ENCODE data around the gene VAPA. TPM values are rescaled to one million over a fixed set of nuclear protein-coding genes. Genes with fewer than 3 reads are reported as not detected.

VAPA gene
- polyA plus RNA-seq, 1 donor: 242 TPM

DNA sequence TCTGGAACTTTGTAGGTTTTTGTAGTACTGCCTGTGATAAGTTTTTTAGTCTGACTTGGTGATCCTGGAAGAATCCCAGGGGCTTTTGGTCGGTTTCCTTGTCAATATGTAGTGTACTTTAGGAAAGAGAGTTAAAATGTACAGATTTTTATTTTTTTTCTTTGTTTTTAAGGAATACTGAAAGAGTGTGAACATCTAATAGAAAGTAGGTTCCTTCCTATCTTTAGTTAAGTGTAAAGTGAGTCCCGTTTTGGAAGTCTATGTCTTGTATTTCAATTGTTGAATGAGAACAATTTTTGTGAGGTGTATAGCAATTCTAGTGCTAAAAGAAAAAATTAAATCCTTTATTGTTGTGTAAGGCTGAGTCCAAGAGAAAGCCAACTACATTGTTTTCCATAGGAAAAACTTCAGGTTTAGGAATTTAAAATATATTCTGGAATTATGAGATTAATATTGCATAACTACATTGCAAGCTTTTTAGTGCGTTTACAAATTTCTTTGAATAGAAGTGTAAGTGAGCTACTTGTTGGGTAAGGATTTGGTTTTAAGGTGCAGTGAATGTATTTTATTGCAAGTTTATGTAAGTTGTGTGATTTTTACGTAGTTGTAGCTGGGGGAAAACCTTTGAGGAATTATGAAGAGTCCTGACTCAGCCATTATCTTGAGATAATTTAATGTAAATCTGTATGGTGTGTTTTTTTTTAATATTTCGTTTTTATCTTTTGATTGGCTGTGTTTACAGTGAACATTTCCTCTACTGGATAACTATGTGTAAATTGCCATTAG is 1.7 kb downstream of the VAPA start:
- DNase-seq: no peak

DNA sequence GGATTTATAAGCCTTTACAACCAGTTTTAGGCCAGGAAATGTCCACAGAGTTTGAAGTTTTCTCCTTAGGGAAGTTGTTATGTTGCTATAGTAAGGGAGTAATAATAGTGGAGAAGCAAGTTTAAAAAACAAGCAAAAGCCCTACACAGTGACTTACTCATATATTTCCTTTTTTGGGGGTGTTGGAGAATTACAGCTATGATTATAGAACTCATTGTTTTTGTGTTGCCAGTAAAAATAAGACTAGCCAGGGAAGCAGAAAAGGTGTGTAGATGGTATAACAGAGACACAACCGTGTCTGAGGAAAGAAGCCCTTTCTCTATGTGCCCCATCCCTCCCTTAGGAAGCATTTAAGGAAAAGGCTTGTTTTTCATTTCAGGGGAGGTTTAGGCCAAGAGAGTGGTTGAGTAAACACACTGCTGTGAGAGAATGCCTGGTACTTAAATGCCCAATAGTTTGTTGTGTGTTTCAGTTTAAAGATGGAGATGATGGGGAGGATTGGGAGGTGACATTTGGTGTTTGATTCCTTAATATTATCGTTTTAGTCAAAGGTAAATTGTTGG is 2.3 kb downstream of the VAPA start:
- DNase-seq: no peak

DNA sequence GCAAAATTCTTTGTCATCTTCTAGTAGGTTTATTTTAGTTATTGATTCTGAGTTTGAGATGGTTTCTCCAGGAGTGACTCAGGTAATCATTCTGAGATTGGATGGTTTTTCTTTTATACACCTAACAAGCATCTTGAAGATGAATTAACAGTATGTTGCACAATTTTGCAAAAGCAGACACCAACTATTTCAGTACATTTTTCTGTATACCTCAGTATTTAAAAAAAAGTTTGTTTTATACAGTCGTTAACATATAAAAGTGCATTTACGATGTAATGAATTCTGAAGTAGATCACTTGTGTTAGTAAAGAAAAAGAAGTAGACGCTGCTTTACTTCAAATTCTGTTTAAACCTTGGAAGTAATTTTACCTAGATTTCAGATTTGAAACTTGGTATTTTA is 3.0 kb downstream of the VAPA start:
- DNase-seq: no peak

DNA sequence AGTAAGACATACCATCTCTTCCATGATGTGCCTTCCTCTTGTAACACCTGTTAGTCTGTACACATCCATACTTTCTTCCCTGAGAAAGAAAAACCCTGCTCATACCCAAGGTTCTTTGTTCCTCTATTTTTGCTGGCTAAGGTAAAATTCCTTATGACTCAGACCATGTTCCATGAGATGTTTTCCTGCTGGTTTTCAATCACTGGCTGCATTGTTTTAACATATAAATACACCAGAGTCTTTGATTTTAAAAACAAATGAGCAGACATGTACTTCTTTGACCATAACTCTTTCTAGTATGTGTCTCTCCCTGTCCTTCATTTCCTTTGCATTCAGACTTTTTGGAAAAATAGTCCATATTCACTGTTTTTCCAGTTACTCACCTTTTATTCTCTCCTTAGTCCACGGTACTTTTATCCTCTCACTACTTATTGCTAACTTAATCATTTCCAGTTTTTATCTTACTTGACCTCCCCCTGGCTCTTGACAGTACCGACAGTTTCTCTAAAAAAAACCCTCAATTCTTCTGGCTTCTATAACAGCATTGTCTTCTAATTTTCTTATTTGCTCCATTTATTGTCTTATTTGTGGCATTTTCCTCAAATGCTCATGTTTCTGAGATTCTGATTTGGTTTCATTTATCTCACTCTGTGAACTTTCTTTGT is 4.3 kb downstream of the VAPA start:
- no peak for DNase-seq

DNA sequence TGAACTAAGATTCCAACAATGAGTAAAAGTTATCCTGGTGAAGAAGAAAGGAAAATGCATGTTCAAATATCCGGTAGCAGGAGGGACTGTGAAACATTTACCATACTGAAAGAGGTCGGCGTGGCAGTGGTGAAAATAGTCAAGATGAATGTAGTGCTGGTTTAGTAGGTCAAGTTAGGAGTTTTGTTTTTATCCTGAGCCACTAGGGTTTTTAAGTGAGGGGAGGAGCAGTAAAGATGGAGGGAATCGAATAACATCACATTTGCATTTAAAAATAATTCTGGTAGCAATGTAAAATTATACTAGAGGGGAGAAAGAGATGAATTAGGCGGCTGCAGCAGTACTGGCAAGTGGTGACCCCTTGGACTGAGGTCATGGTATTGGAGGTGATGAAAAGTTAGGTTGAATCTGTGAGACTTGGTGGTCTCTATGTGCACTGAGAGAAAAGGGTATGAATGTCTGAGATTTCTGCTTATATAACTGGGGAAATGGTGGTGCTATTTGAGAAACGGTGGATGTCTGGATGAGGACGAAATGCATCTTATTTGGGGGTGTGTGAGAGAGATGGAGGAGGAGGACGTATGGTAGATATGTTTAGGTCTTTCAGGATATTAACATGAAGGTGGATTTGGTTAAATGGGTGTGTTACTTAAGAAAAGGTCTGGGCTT is 5.9 kb downstream of the VAPA start:
- no peak for DNase-seq

DNA sequence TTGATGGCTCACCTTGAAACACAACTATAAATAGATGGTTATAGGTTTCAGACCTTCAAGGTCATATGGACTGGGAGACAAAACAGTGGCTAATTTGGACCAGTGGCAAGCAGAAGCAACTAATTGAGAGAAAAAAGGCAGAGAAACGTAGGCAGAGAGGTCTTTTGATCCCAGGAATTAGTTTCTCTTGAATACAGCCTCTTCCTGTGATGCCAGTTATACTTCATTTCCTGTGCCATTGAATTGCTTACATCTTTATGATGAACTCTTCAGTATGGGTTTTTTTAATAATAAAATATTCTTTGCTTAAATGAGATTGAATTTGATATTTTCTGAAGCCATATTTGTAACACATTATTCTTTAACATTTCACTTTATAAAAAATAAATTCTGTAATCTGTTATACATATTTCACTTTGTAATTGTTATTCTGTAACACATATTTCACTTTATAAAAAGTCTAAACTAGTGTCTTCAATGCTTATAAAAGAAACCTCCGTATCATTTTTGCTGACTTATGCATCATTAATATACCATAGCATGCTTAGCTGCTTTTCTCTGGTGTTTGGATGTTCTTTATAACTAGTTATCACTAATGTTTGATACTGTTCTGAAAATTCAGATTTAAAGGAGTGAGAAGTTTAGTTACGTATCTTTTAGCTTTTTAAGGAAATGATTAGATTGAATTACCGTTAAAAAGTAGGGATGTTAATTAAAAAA is 8.9 kb downstream of the VAPA start:
- no peak for DNase-seq

DNA sequence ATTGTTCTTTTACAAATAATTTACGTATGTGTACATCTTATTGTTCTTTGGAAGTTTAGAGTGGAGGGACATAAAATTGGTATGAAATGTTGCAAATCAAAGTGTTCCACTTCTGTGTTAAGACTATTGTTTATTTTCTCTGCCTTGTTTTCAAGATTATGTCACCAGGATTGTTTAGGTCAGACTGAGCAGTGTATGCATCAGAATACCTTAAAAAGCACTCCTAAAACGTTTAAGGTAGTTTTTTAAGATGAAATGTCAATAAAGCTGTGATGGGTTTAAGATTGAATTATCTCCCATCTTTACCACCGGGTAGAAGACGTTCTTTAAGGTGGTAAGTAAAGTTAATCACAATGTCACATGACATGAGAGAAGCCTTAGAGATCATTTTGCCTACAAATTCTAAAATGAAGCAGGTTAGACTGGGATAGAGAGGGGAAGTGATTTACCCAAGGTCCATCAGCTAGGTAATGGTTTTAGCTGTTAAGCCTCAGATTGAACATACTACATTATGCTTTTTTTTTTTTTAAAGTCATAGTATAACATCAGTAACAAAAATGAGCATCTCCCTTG is 10.6 kb downstream of the VAPA start:
- no peak for DNase-seq

DNA sequence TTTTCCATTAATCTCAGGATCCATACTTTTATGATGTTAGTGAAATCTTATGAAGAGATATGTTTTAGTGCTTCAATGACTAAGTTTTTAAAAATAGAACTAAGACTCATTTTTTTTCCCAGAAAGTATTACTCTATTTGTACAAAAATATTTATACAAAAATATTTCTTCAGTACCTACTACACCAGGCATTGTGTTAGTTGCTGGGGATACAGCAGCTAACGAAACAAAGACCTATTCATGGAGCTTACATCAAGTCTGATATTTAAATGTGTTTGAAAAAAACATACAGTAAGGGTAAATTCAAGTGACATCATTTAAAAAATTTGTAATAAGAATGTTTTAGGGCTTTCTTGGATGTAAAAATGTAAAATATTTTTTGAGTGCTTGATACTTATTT is 11.6 kb downstream of the VAPA start:
- DNase-seq: no peak

DNA sequence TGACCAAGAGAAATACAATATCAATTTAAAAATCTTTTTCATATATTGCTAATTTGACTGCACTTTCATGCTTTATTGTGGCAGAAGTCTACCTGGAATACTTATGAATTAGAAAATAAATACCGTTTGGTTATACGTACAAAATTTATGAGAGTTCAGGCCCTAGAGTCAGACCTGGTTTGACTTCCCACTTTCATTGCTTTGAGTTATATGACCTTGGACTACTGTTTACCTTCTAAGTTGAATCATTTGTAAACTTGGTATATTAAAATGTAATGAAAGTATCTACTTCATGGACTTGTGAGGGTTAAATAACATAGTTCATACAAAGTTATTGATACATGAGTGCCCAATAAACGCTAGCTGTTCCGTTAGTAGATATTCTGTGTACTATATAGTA is 12.0 kb downstream of the VAPA start:
- DNase-seq: no peak

DNA sequence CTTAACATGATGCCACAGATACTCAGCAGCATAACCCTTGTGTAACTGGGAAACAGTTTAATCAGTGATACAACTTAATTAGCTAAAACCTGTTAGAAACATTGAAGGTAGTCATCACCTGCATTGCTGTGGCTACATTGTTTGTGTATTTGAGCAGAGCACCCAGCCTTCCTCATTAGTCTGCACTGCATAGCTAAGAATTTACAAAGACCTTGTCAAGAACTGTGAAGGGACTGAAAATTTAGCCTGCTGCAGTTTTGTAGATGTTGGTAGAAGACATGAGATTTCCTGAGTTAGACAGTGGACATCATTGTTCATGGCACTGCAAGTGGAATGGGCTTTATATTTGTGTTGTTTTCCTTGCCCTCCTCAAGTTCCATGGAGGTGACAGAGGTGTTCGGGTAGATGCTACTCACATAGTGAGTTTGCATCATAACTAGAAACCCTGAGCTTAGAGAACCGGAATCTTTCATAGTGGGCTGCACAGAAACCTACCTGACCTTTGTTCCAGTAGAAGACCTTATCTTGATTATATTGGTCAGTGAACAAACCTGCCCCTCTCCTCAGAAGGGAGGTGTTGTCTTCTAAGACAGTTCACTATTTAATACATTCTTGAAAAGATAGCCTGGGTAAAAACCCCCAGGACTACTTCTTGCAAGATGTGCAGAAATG is 12.5 kb downstream of the VAPA start:
- no peak for DNase-seq

DNA sequence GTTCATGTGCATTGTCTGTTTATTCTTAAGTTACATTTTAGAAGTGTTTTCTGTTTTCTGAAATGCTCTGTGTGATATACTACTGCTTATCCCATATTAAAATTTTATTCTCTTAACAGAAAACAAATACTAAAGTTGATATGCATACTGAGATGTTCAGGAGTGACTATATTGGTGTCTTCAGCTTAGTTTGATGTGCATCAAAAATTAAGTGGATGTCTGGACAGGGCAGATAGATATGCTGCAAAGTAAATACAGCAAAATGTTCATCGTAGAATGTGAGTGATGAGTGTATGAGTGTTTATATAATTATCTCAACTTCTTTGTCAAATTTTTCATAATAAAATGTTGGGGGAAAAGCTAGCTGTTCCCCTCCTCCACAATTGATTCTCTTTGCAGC is 13.2 kb downstream of the VAPA start:
- DNase-seq: no peak

DNA sequence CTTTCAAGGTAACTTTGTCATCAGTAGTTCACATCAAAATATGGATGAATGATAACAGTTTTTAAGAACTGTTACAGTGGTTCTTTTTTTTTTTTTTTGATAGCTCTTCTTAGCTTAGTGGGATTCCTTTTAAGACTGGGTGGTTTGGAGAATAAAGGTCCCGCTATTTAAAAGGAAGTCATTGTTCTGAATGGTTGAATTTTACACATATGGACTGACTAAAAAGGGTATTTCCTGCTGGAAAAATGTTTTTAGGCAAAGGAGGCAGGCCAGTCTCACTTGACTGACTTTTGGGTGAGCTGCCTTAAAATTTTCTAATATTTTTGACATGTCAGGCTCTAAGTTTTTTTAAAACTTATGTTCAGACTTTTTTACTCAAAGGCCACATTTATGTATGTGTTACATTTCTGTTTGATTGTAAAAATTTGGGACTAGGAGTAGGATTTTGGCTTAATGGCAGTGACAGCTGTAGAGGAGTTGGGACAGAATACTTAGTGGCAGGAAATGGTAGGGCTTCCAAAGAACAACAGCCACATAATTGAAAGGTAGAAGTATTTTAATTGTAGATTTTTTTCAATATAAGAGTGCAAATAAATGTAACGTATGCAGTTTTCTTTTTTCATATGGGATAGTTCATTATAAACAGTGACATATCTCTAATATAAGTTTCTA is 13.7 kb downstream of the VAPA start:
- no peak for DNase-seq

DNA sequence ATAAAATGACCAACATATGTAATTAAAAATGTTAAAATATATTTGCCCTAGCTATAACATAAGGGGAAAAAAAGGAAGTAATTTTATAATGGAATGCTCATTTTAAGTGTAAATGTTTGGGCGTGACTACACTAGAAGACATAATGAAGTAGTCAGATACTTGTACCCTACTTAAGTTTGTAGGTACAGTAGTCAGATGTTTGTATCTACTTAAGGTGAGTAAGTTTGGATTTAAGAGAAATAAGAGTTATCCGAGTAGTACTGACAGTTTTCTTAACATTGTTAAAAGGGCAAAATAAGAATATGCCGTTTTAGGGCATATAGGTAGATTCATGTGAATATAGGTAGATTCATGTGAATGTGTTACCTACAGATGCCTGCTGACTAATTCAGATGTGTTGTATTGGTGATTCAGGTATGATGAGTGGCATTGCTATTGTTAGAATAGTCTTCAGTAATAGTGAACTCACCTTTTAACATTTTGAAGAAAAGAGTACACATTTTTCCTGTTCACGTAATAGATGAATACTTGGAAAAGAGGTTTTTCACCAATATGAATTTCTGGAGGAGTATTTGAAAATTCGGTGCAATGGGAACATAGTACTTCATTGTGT is 14.9 kb downstream of the VAPA start:
- DNase-seq: no peak

DNA sequence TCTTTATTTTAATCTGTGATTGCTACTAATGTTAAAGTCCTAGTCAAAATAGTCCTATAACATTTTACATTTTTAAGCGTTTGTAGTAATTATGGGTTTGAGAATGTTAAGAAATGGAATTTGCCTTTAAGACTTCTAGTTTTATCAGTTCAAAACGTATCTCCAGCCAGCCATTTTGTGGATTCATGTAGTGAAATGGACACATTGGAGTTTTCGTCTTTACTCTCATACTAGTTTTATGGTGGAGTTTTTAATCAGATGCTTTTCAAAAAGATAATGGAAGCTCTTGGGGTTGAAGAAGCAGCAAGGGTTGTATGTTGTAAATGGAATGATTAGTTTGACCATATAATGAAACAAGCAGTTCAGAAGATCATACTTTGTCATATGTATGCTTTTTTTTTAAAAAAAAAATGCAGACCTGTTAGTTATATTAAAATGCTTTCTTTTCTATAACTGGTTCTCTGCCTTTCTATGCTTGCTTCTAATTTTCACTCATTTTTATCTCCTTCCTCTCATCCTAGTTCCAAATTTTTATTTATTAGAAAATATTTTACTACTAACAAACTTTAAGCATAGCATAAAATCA is 16.6 kb downstream of the VAPA start:
- DNase-seq: no peak

DNA sequence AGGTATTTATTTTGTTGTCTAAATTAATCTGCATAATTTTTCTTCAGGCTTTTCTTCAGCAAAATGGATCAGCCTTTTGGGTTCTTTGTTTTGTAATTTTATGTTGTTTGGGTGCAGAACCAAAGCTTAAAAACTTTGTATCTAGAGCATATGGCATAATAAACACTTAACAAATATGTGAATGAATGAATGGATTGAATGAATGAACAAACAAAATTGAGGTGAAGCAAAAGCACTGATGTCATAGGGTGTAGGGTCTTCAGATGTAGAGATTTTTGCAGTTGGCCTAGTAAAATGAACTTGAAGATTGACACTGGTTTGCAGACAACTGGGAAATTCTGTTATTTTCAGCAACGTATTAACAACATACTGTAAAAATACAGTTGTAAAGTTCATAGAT is 17.3 kb downstream of the VAPA start:
- no peak for DNase-seq

DNA sequence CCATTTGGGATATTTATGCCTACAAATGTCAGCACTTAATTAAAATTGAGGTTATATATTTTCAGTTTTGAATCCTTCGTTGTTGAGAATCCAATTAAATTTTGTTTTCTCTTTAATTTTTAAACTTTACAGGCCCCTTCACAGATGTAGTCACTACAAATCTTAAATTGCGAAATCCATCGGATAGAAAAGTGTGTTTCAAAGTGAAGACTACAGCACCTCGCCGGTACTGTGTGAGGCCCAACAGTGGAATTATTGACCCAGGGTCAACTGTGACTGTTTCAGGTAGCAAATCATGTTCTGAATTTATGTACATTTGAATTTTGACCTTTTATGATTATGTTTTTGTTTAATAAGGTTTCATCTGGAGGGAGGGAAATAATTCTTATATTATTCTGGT is 17.9 kb downstream of the VAPA start:
- DNase-seq: no peak

DNA sequence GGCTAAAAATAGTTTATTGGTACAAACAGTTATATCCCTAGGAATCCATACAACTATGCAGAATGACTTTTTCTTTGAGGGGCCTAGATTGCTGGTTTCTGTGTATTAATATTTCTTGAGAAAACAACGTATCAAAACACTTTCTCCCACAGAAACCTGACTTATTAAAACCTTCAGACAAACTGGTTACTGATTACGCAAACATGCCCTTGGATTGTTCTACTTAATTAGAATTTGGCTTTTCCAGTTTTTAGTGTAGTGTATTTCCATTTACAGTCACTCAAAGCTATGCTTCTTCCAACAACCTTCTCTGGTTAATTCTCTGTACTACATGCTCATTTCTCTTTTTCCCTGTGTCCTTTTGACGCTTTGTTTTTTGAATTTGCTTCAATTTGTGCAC is 20.0 kb downstream of the VAPA start:
- DNase-seq: no peak

DNA sequence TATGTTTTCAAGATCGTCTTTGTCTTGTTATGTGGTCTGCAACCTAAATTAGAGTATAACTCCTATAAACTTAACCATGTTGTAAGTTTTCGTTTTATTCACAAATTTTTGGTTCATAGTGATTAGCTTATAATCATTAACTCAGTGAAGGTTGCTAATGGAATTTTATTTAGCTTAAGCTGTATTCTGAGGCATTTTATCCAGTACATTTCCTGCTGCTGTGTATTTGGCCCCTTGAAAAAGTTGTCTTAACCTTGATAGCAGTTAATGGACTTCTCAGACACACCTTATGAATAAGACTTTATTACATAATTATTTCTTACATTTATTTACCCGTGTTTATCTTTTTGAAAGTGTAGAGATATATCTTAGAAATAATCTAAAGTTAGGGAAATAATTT is 20.5 kb downstream of the VAPA start:
- DNase-seq: no peak

DNA sequence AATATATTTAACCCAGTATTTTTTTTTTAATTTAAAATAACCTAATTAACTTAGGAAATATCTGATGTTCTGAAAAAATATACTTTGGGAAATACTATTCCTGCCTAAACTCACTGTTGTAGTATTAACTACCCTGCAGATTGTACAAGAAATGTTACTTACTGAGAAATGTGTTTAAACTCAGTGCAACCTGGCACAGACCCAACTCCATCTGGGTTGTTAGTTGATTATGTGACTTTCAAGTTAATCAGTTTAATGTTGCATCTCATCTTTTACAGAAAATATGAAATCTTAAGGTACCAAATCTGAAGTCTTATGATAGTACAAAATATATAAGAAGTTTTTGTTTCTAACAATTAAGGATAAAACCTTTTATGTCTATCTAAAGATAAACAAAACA is 27.3 kb downstream of the VAPA start:
- DNase-seq: no peak

DNA sequence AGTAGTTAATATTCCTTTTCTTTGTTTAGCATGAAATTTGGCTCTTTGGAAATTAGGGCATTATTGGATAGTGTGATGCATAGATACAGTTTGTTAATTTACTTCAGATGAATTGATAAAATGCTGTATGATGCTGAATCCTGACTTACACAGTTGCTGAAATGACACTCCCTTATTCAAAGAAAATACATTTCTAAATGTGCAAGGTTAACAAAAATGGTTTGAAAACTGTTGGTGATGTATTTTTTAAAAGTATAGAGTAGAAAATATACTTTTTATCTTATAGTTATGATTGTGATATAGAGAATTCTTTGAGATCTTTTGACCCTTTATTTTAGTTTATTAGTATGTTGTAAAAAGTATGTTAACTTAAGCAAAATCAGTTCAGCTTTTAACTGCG is 27.8 kb downstream of the VAPA start:
- no peak for DNase-seq

DNA sequence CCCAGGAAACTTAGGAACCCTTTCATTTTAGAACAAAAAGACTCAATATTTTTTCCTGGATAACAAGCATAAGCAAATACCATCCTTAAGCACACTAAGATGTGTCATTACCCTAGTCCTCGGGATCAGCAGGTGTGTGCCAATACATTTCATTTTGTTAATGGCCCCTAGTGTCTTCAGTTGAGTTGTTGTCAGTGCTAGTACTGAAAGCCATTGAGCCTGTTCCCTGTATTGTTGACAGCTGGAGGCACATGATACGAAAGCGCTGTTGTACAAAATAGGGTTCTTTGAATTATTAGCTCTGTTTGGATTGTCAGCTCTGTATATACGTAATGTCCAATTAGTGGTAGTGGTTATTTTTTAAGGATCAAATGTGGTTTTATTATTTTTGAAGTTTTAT is 29.5 kb downstream of the VAPA start:
- DNase-seq: no peak

Measured in hindlimb muscle (tissue), 1 donor.